HG03432 (cell line): Measurements from ENCODE around the gene NOTCH2.

Experiments
- ATAC-seq: cut with Tn5 transposase; IDR thresholded peaks from one replicate; pipeline ENCODE4 v1.9.1; 2021; ENCODE audit warnings: mild to moderate bottlenecking, moderate library complexity; ENCODE audit not compliant: unreplicated experiment

Gene NOTCH2

DNA sequence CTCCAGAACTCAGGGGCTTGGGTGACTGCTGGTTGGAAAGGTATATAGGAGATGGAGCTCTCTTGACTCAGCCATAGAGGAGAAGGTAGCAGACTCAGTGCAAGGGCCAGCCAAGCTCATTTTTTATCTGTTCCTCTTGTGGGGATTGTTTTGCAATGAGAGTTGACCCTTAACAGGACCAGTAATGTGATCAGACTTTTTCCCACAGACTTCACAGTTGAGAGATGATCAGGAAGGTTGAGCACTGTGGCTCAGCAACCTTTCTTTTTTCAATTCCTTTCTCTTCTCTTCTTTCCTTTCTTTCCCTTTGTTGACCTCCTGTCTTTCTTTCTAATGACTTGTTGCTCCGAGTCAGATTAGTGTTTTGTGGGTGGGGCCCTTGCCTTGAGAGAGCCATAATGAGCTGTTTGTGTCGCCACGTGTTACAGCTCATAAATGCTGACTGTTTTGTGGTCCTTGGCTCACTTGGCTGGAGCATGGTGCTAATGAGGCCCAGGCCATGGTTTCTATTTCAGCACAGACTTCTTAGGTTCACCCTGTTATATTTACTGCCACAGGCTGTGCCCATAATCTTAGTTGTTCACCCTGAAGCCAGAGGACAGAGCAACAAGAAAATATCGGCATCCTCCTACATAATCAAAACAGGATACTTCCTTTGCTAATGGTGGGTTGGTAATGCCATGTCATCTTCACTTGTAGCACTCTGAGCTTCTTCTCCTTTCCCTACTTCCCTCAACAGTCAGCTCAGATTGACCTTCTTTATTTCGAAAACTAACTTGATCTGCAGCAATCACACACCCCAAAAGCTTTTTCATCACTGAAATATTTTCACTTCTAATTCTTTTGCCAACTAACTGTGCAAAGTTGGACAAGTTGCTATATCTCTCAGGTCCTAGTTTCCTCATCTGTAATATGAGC is 187.1 kb downstream of the NOTCH2 start:
- no peak for ATAC-seq

DNA sequence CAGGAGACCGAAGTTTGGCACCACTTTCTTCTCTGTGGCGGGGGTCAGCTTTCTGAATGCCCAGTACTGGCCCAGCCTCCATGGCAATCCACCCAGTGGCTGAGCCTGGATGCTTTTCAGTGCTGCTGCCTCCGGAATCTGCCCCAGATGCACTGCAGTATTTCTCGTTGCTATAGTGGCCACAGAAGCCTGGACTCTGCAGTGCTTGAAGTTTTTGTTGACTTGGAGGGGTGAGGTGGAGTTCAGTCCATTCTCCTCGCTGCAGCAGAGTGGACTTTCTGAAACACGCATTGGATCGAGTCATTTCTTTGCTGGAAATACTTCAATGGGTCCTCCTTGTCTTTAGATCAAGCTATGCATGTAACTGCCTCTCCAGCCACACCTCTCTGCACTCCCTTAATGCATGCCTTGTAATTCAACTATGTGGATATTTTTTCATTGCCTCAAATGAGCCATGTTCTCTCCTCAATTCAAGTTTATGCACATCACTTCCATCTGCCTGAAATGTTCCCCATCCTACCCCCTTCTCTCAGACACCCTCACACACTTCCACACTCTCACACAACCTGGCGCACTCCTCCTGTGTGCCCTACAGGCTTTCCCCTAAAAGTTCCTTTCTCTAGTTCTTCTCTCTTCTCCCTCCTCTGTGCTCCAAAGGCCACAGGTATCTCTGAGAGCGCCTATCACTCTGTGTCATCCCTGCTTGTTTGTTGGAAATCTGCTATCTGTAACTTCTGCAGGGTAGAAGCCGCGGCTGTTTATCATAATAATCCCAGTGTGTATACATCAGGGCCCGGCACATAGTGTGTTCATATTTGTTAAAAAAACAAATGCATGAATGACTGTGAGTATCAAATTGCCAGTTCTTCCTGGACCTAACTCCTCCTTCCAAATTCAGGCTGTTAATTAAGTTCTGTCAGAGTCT is 189.7 kb downstream of the NOTCH2 start:
- no peak for ATAC-seq

DNA sequence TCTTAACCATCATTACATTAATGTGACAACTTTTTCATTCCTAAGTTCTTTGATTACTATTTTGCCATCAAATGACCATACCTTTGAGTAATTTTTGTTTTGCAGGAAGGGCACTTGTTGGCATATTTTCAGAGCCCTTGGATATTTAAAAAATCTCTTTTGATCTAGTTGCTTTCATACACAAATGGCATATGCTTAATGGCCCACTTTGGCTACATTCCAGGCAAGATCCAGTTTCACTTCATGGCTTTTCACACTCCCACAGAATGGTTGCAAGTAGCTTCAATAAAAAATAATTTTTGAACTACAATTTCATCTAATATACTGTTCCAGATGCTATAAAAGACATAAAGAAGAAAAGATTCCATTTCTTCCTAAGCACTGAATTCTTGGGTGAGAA is 191.3 kb downstream of the NOTCH2 start:
- ATAC-seq = no peak

DNA sequence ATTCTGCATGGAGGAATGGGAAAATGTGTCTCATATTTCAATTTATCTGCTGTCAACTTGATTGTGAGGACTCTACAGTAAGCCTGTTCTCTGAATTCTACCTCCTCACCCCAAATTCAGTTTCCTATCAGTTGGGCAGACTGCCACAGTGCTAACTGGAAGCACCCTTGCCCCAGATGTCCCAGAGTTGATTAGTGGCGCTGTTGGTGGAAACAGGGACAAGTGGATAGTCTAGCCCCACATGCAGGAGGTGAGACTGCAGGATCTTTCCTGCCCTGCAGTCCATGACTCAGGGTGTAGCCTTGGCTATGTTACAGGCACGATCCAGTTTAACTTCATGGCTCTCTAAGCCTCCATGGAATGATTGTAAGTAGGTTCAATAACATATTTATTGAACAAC is 195.3 kb downstream of the NOTCH2 start:
- ATAC-seq = no peak

DNA sequence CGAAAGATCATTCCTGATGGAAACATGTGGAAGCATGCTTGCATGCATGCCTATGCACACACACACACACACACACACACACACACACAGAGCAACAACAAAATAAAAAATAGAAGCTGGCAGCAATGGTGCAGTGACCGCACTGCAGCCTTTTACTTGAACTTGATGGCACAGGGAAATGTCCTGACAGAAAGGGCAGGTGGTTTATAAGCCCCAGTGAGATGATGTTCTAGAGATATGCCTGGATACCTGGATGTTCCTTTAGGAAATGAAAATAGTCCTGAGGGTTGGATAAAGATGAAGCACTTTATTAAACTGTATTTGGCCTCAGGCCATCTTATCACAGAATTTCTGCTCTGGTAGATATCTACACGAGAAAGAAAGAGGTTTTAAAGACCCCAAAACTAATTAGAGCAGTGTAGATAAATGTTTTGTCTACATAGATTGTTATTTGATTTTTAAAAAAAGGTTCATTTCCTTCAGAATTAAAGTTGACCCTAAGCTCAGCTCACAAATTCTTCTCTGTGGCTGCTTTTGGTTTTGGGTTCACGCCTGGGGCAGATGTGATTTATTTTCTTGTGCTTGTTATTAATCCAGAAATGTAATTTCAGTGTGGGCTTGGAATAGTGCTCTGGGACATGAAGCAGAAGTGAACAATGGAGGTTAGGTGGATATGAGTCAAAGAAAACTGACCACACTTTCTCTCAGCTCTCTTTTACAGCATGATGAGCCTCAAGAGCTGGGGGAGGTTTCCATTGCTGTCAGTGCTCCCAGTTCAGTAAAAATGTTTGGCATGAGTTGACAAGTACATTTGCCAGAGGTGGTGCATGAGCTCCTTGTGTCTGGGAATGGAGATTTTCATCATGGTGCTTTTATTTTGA is 196.1 kb downstream of the NOTCH2 start:
- ATAC-seq = no peak

DNA sequence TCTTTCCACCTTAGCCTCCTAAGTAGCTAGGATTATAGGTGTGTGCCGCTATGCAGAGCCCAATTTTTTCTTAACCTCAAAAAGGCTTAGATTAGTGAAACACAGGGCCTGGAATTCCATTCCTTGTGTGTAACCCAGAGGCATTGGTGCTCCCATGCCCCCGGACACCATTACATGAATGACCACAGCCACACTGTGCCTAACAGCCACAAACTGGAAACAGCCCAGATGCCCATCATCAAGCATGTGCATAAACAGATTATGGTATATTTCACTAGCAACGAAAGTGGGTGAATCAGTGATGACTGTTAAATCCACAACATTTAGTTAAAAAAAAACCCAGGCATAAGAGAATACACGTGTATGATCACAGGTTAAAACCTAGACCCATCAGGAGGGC is 197.6 kb downstream of the NOTCH2 start:
- no peak for ATAC-seq

DNA sequence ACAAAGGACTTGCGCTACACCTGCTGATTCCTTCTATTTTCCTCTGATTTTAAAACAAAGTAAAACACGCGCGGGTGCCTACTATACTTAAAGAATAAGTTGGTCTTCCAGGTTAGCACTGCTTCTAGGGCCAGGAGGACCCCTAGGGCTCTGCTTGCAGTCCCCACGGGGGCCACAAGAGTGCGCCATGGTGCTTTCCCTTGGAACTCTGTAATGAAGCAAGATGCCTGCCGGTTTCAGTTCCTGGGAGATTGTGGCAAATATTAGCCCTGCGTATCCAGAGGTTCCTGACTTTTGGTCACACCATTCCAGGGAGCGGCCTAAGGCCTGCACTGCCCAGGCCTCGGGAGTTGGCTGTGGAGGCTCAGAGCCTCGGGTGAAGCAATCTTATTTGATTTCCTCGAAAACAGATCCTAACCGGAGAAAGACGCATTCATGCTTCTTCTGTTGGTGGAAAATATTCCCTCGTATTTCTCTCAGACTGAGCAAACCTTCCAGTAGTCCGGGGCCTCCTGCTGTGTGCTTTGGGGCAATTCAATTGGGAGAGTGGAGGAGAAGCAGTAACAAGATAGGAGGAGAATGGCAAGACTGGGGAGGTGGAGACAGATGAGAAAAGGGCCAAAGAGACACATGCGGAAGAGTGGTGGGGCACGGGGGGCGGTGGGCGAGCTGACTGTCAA is 198.4 kb downstream of the NOTCH2 start:
- peak; percentile 55 for ATAC-seq

DNA sequence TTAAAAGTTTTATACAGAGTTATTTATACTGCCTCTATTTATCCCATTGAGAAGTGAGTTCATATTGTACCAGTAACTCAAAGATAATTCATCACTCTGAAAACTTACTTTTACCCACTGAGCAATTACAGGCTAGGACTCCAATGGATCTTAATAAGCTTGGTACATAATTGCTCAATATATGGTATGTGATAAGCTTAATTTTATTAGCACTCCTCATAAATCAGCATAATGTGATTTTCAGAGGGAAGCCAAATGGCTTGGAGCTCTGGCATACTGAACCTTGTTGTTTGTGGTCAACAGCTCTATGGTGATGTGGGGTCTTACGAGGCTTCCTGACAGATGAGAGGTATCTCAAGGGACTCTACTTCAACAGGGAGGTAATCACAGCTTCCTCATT is 199.5 kb downstream of the NOTCH2 start:
- ATAC-seq = no peak

DNA sequence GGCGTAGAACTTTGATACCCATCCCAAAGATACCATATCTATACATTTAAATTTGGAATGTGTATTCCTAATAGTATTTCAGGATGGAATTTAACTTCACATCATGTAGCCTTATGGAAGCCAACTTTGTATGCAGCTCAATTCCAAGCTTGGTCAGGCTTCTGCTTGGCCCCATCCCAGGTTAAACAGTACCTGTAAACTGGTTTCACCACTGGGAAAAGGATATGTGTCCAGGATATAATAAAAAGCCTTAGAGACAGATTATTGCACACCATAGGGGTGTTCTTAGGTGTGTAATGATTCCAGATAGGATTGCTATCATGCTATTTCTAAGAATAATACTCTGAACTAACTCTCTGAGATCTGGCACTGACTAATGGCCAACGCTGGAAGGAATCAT is 201.3 kb downstream of the NOTCH2 start:
- no peak for ATAC-seq

DNA sequence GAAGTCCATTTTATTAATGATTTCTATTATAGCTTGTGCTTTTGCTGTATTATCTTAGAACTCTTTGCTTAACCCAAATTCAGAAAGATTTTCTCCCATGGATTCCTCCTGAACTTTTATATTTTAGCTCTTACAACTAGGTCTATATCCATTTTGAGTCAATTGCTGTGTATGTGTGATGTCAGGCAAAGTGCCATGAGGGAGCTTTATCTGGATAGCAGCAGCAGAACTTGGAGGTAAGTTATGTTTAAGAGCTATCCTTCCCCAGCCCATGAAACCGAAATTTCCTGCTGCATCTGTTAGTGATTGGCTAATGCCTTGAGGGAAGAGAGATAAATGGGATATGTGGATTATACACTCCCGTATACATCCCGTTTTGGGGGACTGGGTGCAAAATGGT is 203.0 kb downstream of the NOTCH2 start:
- ATAC-seq = no peak

DNA sequence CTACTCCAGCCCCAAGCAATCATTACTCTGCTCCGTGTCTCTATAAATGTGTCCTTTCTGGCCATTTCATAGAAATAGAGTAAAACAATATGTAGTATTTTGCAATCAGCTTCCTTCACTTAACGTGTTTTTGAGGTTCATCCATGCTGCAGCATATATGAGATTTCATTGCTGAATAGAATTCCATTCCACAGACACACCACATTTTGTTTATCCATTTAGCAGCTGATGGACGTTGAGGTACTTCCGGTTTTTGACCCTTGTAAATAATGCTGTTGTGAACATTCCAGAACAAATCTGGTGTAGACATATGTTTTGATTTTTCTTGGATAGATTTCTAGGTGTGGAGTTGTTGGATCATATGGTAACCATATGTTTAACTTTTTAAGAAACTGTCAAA is 203.8 kb downstream of the NOTCH2 start:
- ATAC-seq = no peak

DNA sequence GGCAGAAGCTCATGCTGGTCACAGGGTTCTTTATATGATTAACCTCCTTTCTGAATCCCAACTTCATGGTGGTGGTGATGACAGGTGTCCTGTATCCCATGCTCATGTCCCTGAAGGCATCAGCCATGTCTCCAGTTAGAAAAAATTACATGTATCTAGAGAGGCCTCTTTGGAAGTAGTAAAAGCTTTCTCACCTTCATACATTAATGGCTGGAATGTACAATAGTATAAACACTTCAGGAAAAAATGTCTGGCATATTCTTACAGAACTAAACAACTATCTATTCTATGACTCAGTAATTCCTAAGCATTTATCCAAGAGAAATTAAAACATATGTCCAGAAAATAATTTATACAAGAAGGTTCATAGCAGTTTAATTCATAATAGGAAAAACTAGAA is 207.2 kb downstream of the NOTCH2 start:
- no peak for ATAC-seq
